Measurements from ENCODE around the gene MAEA.

DNA sequence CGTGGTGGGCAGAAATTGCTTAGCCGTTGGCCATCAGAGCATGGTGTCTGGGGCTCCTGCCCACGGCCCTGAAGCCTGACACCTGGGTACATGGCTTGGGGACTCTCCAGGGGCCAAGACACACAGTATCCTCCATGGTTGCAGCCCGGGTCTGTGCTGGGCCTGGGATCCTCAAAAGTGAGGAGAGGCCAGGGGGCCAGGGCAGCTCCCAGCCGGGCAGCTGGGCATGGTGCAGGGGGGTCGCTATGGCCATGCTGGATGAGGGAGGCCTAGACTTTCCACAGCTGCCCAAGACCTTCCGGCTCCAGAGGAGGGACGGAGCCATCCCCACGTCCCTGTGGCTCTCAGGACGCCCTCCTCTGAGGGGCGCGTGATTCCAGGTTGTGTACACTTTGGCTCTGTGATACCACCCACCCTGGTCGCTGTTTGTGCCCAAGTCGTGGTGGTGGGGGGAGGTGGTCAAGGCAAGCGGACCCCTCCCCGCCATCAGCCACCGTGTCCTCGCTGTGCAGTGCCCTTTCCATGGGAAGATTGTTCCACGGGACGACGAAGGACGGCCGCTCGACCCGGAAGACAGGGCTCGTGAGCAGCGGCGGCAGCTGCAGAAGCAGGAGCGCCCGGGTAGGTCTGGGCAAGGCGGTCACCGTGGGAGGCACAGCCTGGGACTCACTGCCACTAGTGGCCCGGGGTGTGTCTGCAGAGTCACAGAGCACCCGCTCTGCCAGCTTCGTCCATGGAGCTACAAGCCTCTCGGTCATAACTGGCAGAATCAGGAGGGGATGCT lies 90.9 kb downstream of the MAEA start:
- TF ChIP-seq GATA3 (IDR thresholded peaks at IDR 0.05; ENCODE audit: low read depth, low read length) (no peak), GATA2 (IDR thresholded peaks at IDR 0.05; ENCODE audit: low read depth, low read length) (no peak)
